ENCODE results near the gene PIEZO2. TPM values are rescaled to one million over a fixed set of nuclear protein-coding genes. Genes with fewer than 3 reads are reported as not detected.

Gene PIEZO2
- polyA plus RNA-seq, 1 donor (not counting 4 experiments of a cell fraction or from before 2014, with no cell fraction given): not detected

DNA sequence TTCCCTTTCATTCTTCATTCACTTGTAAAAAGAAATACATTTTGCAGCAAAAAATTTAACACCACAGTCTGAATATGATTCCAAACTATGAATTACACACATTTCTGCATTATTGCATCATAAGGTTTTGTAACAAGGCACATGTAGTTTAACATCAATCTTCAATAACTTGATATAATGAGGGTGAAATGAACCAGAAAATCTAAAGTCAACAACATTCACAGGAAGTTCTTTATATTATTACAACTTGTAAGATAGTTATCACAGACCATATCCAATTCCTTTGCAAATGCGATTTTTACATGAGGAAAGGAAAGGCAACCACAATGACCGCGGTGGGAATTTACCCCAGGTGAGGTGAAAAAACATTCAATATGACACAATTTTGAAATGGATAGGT lies 410.2 kb downstream of the PIEZO2 start:
- FAIRE-seq: no peak
- Histone ChIP-seq H2AFZ (ENCODE audit: control insufficient read depth, low read length) (no peak overlapping the region), H3K4me3 (ENCODE audit: control insufficient read depth in 2 of 3, extremely low read depth in 1 of 3, insufficient read depth in 2 of 3, low read depth in 1 of 3, low read length in 3 of 3) (no peak overlapping the region), H3K4me2 (ENCODE audit: control insufficient read depth, extremely low read depth, insufficient read depth, low read depth, low read length) (no peak overlapping the region), H3K4me1 (ENCODE audit: control insufficient read depth, extremely low read depth, insufficient read depth, low read length) (no peaks in the 10 kb centered on the region), H3K79me2 (ENCODE audit: control insufficient read depth, insufficient read depth, low read length) (no peaks in the 10 kb centered on the region), H3K9ac (ENCODE audit: control insufficient read depth, extremely low read depth, insufficient read depth, low read length) (no peak overlapping the region), H3K36me3 (ENCODE audit: control insufficient read depth in 2 of 2, extremely low read depth in 1 of 2, insufficient read depth in 2 of 2, low read length in 2 of 2) (no peaks in the 10 kb centered on the region), H4K20me1 (ENCODE audit: control insufficient read depth, extremely low read depth, insufficient read depth, low read length) (no peaks in the 10 kb centered on the region), H3K27ac (ENCODE audit: control insufficient read depth, insufficient read depth, low read length) (no peak overlapping the region), H3K9me1 (ENCODE audit: control insufficient read depth, extremely low read depth, insufficient read depth, low read length) (no peaks in the 10 kb centered on the region), H3K9me3 (ENCODE audit: control insufficient read depth, low read depth, low read length) (no peaks in the 10 kb centered on the region), H3K27me3 (ENCODE audit: control insufficient read depth, extremely low read depth, insufficient read depth, low read length) (no peaks in the 10 kb centered on the region)
- dilution Hi-C loops (cut with MboI; ENCODE audit: extremely low pct_ligation_motif_present, low sequenced_read_pairs): no loop called here
- DNase-seq (ENCODE audit: low read depth, low spot score): no peak
- TF ChIP-seq EZH2 (IDR thresholded peaks at IDR 0.05; ENCODE audit: low read length): no peak
- TF ChIP-seq, protein P1, sequence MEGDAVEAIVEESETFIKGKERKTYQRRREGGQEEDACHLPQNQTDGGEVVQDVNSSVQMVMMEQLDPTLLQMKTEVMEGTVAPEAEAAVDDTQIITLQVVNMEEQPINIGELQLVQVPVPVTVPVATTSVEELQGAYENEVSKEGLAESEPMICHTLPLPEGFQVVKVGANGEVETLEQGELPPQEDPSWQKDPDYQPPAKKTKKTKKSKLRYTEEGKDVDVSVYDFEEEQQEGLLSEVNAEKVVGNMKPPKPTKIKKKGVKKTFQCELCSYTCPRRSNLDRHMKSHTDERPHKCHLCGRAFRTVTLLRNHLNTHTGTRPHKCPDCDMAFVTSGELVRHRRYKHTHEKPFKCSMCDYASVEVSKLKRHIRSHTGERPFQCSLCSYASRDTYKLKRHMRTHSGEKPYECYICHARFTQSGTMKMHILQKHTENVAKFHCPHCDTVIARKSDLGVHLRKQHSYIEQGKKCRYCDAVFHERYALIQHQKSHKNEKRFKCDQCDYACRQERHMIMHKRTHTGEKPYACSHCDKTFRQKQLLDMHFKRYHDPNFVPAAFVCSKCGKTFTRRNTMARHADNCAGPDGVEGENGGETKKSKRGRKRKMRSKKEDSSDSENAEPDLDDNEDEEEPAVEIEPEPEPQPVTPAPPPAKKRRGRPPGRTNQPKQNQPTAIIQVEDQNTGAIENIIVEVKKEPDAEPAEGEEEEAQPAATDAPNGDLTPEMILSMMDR (optimal IDR thresholded peaks at IDR 0.05 in 1 of 3, IDR thresholded peaks at IDR 0.05 in 1 of 3, conservative IDR thresholded peaks at IDR 0.05 in 1 of 3; ENCODE audit: extremely low read depth in 1 of 3, insufficient read depth in 2 of 3, low read length in 3 of 3): no peak

DNA sequence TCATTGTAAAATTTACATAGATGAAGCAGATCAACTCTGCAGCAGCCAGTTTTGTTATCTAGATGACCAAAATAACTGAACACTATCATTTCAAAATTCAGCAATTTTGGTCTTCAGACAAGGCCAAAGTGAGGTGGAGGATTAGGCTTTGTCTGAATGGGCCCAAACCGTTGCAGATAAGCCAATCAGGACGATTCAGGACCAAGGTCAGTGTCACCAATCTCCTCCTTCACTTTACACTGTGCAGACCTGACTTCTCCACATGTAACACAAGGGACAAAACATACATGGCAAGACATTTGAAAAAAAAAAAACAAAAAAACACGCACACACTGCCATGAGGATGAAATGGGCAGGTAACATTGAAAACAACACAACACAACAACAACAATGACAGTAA lies 412.4 kb downstream of the PIEZO2 start:
- no peak for FAIRE-seq
- DNase-seq (ENCODE audit: low read depth, low spot score): no peak
- no peaks in the 10 kb centered on the region for H3K27me3 ChIP-seq (ENCODE audit: control insufficient read depth, extremely low read depth, insufficient read depth, low read length)

GRCh38 chr18:10732990-10733389 lies 416.4 kb downstream of the PIEZO2 start:
- no peak for FAIRE-seq
- no peaks in the 10 kb centered on the region for H3K4me1 ChIP-seq (ENCODE audit: control insufficient read depth, extremely low read depth, insufficient read depth, low read length)
- dilution Hi-C loops (cut with MboI; ENCODE audit: extremely low pct_ligation_motif_present, low sequenced_read_pairs): no loop called here
- H3K9ac ChIP-seq (ENCODE audit: control insufficient read depth, extremely low read depth, insufficient read depth, low read length): no peak overlapping the region
- H3K4me3 ChIP-seq (ENCODE audit: control insufficient read depth in 2 of 3, extremely low read depth in 1 of 3, insufficient read depth in 2 of 3, low read depth in 1 of 3, low read length in 3 of 3): no peak overlapping the region
- no peaks in the 10 kb centered on the region for H3K9me3 ChIP-seq (ENCODE audit: control insufficient read depth, low read depth, low read length)
- no peaks in the 10 kb centered on the region for H3K36me3 ChIP-seq (ENCODE audit: control insufficient read depth in 2 of 2, extremely low read depth in 1 of 2, insufficient read depth in 2 of 2, low read length in 2 of 2)
- H3K27me3 ChIP-seq (ENCODE audit: control insufficient read depth, extremely low read depth, insufficient read depth, low read length): no peaks in the 10 kb centered on the region
- DNase-seq (ENCODE audit: low read depth, low spot score): no peak
- no peaks in the 10 kb centered on the region for H3K9me1 ChIP-seq (ENCODE audit: control insufficient read depth, extremely low read depth, insufficient read depth, low read length)
- no peak overlapping the region for H3K27ac ChIP-seq (ENCODE audit: control insufficient read depth, insufficient read depth, low read length)
- no peaks in the 10 kb centered on the region for H3K79me2 ChIP-seq (ENCODE audit: control insufficient read depth, insufficient read depth, low read length)
- no peak for TF ChIP-seq EZH2 (IDR thresholded peaks at IDR 0.05; ENCODE audit: low read length)
- TF ChIP-seq, protein P1 (optimal IDR thresholded peaks at IDR 0.05 in 1 of 3, IDR thresholded peaks at IDR 0.05 in 1 of 3, conservative IDR thresholded peaks at IDR 0.05 in 1 of 3; ENCODE audit: extremely low read depth in 1 of 3, insufficient read depth in 2 of 3, low read length in 3 of 3): no peak
- no peak overlapping the region for H3K4me2 ChIP-seq (ENCODE audit: control insufficient read depth, extremely low read depth, insufficient read depth, low read depth, low read length)
- H4K20me1 ChIP-seq (ENCODE audit: control insufficient read depth, extremely low read depth, insufficient read depth, low read length): no peaks in the 10 kb centered on the region
- H2AFZ ChIP-seq (ENCODE audit: control insufficient read depth, low read length): no peak overlapping the region

More for the DNA sequence above, 412.4 kb downstream of the PIEZO2 start:
- H3K9me1 ChIP-seq (ENCODE audit: control insufficient read depth, extremely low read depth, insufficient read depth, low read length): no peaks in the 10 kb centered on the region
- no peak overlapping the region for H3K4me2 ChIP-seq (ENCODE audit: control insufficient read depth, extremely low read depth, insufficient read depth, low read depth, low read length)
- no peak overlapping the region for H3K4me3 ChIP-seq (ENCODE audit: control insufficient read depth in 2 of 3, extremely low read depth in 1 of 3, insufficient read depth in 2 of 3, low read depth in 1 of 3, low read length in 3 of 3)
- dilution Hi-C loops (cut with MboI; ENCODE audit: extremely low pct_ligation_motif_present, low sequenced_read_pairs): no loop called here
- no peak overlapping the region for H3K27ac ChIP-seq (ENCODE audit: control insufficient read depth, insufficient read depth, low read length)
- no peaks in the 10 kb centered on the region for H3K4me1 ChIP-seq (ENCODE audit: control insufficient read depth, extremely low read depth, insufficient read depth, low read length)
- no peak for TF ChIP-seq EZH2 (IDR thresholded peaks at IDR 0.05; ENCODE audit: low read length)
- H3K79me2 ChIP-seq (ENCODE audit: control insufficient read depth, insufficient read depth, low read length): no peaks in the 10 kb centered on the region
- no peaks in the 10 kb centered on the region for H3K9me3 ChIP-seq (ENCODE audit: control insufficient read depth, low read depth, low read length)
- H3K9ac ChIP-seq (ENCODE audit: control insufficient read depth, extremely low read depth, insufficient read depth, low read length): no peak overlapping the region
- no peaks in the 10 kb centered on the region for H4K20me1 ChIP-seq (ENCODE audit: control insufficient read depth, extremely low read depth, insufficient read depth, low read length)
- no peaks in the 10 kb centered on the region for H3K36me3 ChIP-seq (ENCODE audit: control insufficient read depth in 2 of 2, extremely low read depth in 1 of 2, insufficient read depth in 2 of 2, low read length in 2 of 2)
- H2AFZ ChIP-seq (ENCODE audit: control insufficient read depth, low read length): no peak overlapping the region

All from keratinocyte (primary cell).